HepG2 (cell line): ENCODE measurements around the gene CAMK2D. TPM values are rescaled to one million over a fixed set of nuclear protein-coding genes. Genes with fewer than 3 reads are reported as not detected.

ENCODE experiments used
- ATAC-seq: fragments of 200-7000 bp; cut with Tn5 transposase; 3 replicates; pipeline ENCODE4 v1.9.1; 2020; ENCODE audit warnings: mild to moderate bottlenecking, moderate library complexity
- BruUV-seq: library from RNA; stranded (reverse); fragments of 400-500 nt; replicated peaks from 2 replicates; lab custom pipeline; 2021; lab: Mats Ljungman, UMichigan
- CTCF ChIA-PET: fragments of 300-600 bp; formaldehyde crosslinking; extraction: SDS; loops from one replicate; lab custom pipeline; 2021; ENCODE audit warnings: low total read pairs, inconsistent platforms, low intra/inter-chr PET ratio; lab: Yijun Ruan, JAX
- POLR2A ChIA-PET: fragments of 350-600 bp; sonication (Branson Sonifier 250); formaldehyde crosslinking; loops from one replicate; lab custom pipeline; 2020; ENCODE audit warnings: antibody characterized with exemption, inconsistent platforms; lab: Yijun Ruan, JAX
- DNase-seq: peaks from one replicate; pipeline ENCODE4 v3.0.0-alpha.2; 2015; ENCODE audit warnings: low spot score
- FAIRE-seq: peaks from 3 replicates; lab custom pipeline; 2011; peaks lifted over from hg19 to GRCh38; lab: Jason Lieb, UNC
- H2AFZ ChIP-seq: one replicate; pipeline ENCODE4 v1.6.1; 2011; ENCODE audit warnings: low read length, inconsistent platforms
- H3K27ac ChIP-seq: fragments of 300-600 bp; 3 replicates; pipeline ENCODE4 v1.8.0; 2011; ENCODE audit warnings: mixed run types, mild to moderate bottlenecking, mixed read lengths, low read length, inconsistent platforms; ENCODE audit not compliant: insufficient read depth; ENCODE audit errors: extremely low read length
- H3K27me3 ChIP-seq, 2 experiments: fragments of 200-600 bp in 1 of 2; 2 replicates in 1 of 2; 3 replicates in 1 of 2; pipeline versions ENCODE4 v1.6.0 to v1.8.0; 2011; ENCODE audit warnings: low read length in 2 of 2, mild to moderate bottlenecking in 2 of 2, moderate library complexity in 2 of 2, inconsistent platforms in 1 of 2; ENCODE audit not compliant: insufficient read depth in 2 of 2, control insufficient read depth in 1 of 2
- H3K36me3 ChIP-seq, 2 experiments: fragments of 200-600 bp in 1 of 2; replicated peaks in 1 of 2; 2 replicates in 1 of 2; 3 replicates in 1 of 2; pipeline versions ENCODE4 v1.5.1 to v1.8.0; 2011; ENCODE audit warnings: low read length in 2 of 2, inconsistent platforms in 1 of 2; ENCODE audit not compliant: insufficient read depth in 2 of 2, control insufficient read depth in 1 of 2
- H3K4me1 ChIP-seq: 2 replicates; pipeline ENCODE4 v1.5.1; 2012; ENCODE audit warnings: low read length, inconsistent platforms; ENCODE audit not compliant: insufficient read depth
- H3K4me2 ChIP-seq: 2 replicates; pipeline ENCODE4 v1.6.0; 2011; ENCODE audit warnings: low read depth, low read length, inconsistent platforms
- H3K4me3 ChIP-seq, 3 experiments: fragments of 200-600 bp in 1 of 3; sonication (generic), shearing (Covaris generic) in 1 of 3; replicated peaks in 1 of 3; 2 replicates each; pipeline ENCODE4 v1.5.1; 2011 to 2016; ENCODE audit warnings: low read length in 3 of 3, inconsistent platforms in 2 of 3, low read depth in 2 of 3, mild to moderate bottlenecking in 2 of 3, control low read depth in 1 of 3, mixed read lengths in 1 of 3; ENCODE audit not compliant: insufficient read depth in 1 of 3
- H3K79me2 ChIP-seq: one replicate; pipeline ENCODE4 v1.6.1; 2011; ENCODE audit warnings: low read length, inconsistent platforms; ENCODE audit not compliant: insufficient read depth
- H3K9ac ChIP-seq: 2 replicates; pipeline ENCODE4 v1.6.0; 2011; ENCODE audit warnings: mild to moderate bottlenecking, low read depth, low read length, inconsistent platforms; ENCODE audit not compliant: insufficient read depth
- H3K9me3 ChIP-seq: 2 replicates; pipeline ENCODE4 v1.5.1; 2012; ENCODE audit warnings: mild to moderate bottlenecking, low read length
- H4K20me1 ChIP-seq: 2 replicates; pipeline ENCODE4 v1.6.0; 2011; ENCODE audit warnings: inconsistent platforms, mild to moderate bottlenecking, low read length, moderate library complexity; ENCODE audit not compliant: insufficient read depth
- NKX3-1 ChIP-seq: sonication (generic); formaldehyde crosslinking; IDR thresholded peaks from 2 replicates; pipeline ENCODE4 v1.5.0; 2020; ENCODE audit warnings: missing genetic modification reagents
- SETDB1 ChIP-seq: sonication (generic); formaldehyde crosslinking; IDR thresholded peaks from 2 replicates; pipeline ENCODE4 v1.5.1; 2020; ENCODE audit warnings: missing genetic modification reagents, mild to moderate bottlenecking, borderline replicate concordance
- SSRP1 ChIP-seq: IDR thresholded peaks from 2 replicates; pipeline ENCODE4 v1.6.1; 2016; ENCODE audit warnings: control low read depth
- TBL1XR1 ChIP-seq: fragments of 150-350 bp; IDR thresholded peaks from 2 replicates; pipeline ENCODE4 v1.6.1; 2014; ENCODE audit warnings: borderline replicate concordance, low read length; ENCODE audit not compliant: partially characterized antibody
- THAP7 ChIP-seq: sonication (generic); formaldehyde crosslinking; IDR thresholded peaks from 2 replicates; pipeline ENCODE4 v1.8.1; 2023; ENCODE audit warnings: mild to moderate bottlenecking, missing genetic modification reagents
- TRIM24 ChIP-seq: sonication (generic); formaldehyde crosslinking; IDR thresholded peaks from 2 replicates; pipeline ENCODE4 v1.8.0; 2022; ENCODE audit warnings: mild to moderate bottlenecking, missing genetic modification reagents
- ZKSCAN8 ChIP-seq: IDR thresholded peaks from 2 replicates; pipeline ENCODE4 v1.6.1; 2016; ENCODE audit warnings: borderline replicate concordance, missing genetic modification reagents, missing compliant biosample characterization
- ZNF280B ChIP-seq: sonication (generic); formaldehyde crosslinking; IDR thresholded peaks from 2 replicates; pipeline ENCODE4 v1.5.0; 2020; ENCODE audit warnings: missing genetic modification reagents, mild to moderate bottlenecking, borderline replicate concordance
- ZNF326 ChIP-seq: sonication (generic); formaldehyde crosslinking; IDR thresholded peaks from 2 replicates; pipeline ENCODE4 v1.4.0; 2020; ENCODE audit warnings: missing genetic modification reagents, borderline replicate concordance
- ZNF496 ChIP-seq: sonication (generic); formaldehyde crosslinking; IDR thresholded peaks from 2 replicates; pipeline ENCODE4 v1.8.1; 2023; ENCODE audit warnings: mild to moderate bottlenecking, moderate library complexity, missing genetic modification reagents; ENCODE audit not compliant: insufficient replicate concordance
- ZNF567 ChIP-seq: sonication (generic); formaldehyde crosslinking; IDR thresholded peaks from 2 replicates; pipeline ENCODE4 v1.8.1; 2023; ENCODE audit warnings: mild to moderate bottlenecking, missing genetic modification reagents, borderline replicate concordance
- ZNF672 ChIP-seq: sonication (generic); formaldehyde crosslinking; IDR thresholded peaks from 2 replicates; pipeline ENCODE4 v1.8.1; 2022; ENCODE audit warnings: missing genetic modification reagents
- ZNF761 ChIP-seq: sonication (generic); formaldehyde crosslinking; conservative IDR thresholded peaks from 2 replicates; pipeline ENCODE4 v1.4.0; 2020; ENCODE audit warnings: mild to moderate bottlenecking, missing genetic modification reagents
- WGBS: methylation state at CpG from one replicate; pipeline ENCODE4 v1.1.6; 2017; ENCODE audit warnings: low lambda C conversion rate; 5-methylcytosine and 5-hydroxymethylcytosine counted together
- in situ Hi-C: cut with HindIII; loops from 2 replicates; pipeline ENCODE4 v1.10.0; 2017; ENCODE audit warnings: low pct_unique_long_range_greater_than_20kb; ENCODE audit not compliant: extremely low pct_ligation_motif_present
- intact Hi-C: fragments of 100-400 bp; cut with micrococcal nuclease; formaldehyde crosslinking; loops from one replicate; pipeline ENCODE4 v1.10.0; 2022; ENCODE audit not compliant: unreplicated experiment
- polyA plus RNA-seq, 8 experiments: library from polyadenylated mRNA; depleted of rRNA in 3 of 8; stranded (reverse) in 7 of 8; unstranded in 1 of 8; fragments of >200 nt; fragmentation: Illumina TruSeq in 4 of 8; extraction: Trizol in 4 of 8; gene quantifications; 2 replicates each; pipeline versions ENCODE4 v1.2.1 to v1.2.3, GENCODE V29; 2011 to 2016; ENCODE audit warnings: low read depth in 4 of 8, missing spikeins in 1 of 8, mixed read lengths in 1 of 8; ENCODE audit not compliant: insufficient read depth in 1 of 8
- total RNA-seq, 5 experiments: library from RNA; depleted of rRNA; stranded (reverse); fragments of >200 nt; fragmentation: Illumina TruSeq; extraction: Trizol; gene quantifications; 2 replicates each; pipeline ENCODE4 v1.2.3, GENCODE V29; 2016; ENCODE audit warnings: low read depth in 1 of 5
- TF ChIP-seq, protein P1 (sequence below): sonication (generic); formaldehyde crosslinking; IDR thresholded peaks from 2 replicates; pipeline ENCODE4 v1.4.0; 2020; ENCODE audit warnings: missing genetic modification reagents, borderline replicate concordance

The CAMK2D gene
- total and polyA plus RNA-seq, 2 of the 13 experiments (the other 11 are each of a cell fraction or from before 2014, with no cell fraction given), result 18.0 to 65.4 TPM

DNA sequence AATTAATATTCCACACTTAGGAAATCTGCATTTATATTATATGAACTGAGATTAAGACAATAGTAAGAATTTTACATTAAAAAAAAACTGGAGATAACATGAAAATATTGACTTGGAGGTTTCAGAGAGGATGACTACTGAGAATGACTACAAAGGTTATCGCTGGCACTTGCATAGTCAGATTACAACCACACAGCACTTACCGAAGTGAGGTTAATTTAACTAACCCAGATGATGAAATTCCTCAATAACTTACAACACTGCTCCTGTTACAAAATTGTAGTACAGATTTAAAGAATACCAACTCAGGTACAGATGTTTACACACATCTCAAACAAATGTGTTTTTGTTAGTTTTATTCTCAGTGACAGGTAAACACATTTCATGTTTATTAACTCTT lies 283.5 kb downstream of the CAMK2D start (continued):
- TF ChIP-seq, protein P1, sequence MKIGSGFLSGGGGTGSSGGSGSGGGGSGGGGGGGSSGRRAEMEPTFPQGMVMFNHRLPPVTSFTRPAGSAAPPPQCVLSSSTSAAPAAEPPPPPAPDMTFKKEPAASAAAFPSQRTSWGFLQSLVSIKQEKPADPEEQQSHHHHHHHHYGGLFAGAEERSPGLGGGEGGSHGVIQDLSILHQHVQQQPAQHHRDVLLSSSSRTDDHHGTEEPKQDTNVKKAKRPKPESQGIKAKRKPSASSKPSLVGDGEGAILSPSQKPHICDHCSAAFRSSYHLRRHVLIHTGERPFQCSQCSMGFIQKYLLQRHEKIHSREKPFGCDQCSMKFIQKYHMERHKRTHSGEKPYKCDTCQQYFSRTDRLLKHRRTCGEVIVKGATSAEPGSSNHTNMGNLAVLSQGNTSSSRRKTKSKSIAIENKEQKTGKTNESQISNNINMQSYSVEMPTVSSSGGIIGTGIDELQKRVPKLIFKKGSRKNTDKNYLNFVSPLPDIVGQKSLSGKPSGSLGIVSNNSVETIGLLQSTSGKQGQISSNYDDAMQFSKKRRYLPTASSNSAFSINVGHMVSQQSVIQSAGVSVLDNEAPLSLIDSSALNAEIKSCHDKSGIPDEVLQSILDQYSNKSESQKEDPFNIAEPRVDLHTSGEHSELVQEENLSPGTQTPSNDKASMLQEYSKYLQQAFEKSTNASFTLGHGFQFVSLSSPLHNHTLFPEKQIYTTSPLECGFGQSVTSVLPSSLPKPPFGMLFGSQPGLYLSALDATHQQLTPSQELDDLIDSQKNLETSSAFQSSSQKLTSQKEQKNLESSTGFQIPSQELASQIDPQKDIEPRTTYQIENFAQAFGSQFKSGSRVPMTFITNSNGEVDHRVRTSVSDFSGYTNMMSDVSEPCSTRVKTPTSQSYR (CRISPR knock-in tag), result no peak
- TF ChIP-seq ZNF280B (CRISPR knock-in tag), result no peak

DNA sequence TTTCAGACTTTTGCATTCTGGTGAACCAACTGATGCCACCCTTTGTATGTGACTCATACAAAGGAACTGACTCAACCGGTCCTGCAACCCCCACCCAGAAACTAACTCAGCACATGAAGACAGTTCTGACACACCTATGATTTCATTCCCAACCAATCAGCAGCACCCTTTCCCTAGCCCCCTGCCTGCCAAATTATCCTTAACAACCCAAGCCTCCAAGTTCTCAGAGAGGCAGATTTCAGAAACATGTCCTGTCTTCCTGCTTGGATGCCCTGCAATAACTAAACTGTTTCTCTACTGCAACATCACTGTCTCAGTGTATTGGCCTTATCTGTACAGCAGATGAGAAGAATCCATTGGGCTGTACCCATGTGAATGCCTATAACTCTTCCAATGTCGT lies 284.7 kb downstream of the CAMK2D start:
- H3K79me2 ChIP-seq, result no peaks in the 10 kb centered on the region
- H3K4me2 ChIP-seq, result no peak overlapping the region
- no peak overlapping the region for H3K27ac ChIP-seq
- H3K9me3 ChIP-seq, result peaks cover 13% of the 10 kb centered on the region
- H3K9ac ChIP-seq, result no peak overlapping the region
- POLR2A ChIA-PET, result no interaction called here
- H3K4me3 ChIP-seq, result no peak overlapping the region
- in situ Hi-C loops, result no loop called here
- H3K4me1 ChIP-seq, result no peaks in the 10 kb centered on the region
- FAIRE-seq, result no peak
- no peak for ATAC-seq
- BruUV-seq, result no TSS peak
- 97% methylated on average over 2 of the region's 2 CpGs for WGBS
- no peak for DNase-seq
- CTCF ChIA-PET, result no interaction called here
- no peaks in the 10 kb centered on the region for H4K20me1 ChIP-seq
- peaks cover 0 to under 1% of the 10 kb centered on the region in 2 experiments; a peak in 2 of 5 replicates for H3K36me3 ChIP-seq
- H3K27me3 ChIP-seq, result no peaks in the 10 kb centered on the region
- intact Hi-C loops, result no loop called here
- no peak overlapping the region for H2AFZ ChIP-seq
- TF ChIP-seq ZNF672 (CRISPR knock-in tag), result no peak
- TF ChIP-seq NKX3-1 (CRISPR knock-in tag), result no peak
- TF ChIP-seq ZNF496 (CRISPR knock-in tag), result no peak
- TF ChIP-seq ZNF326, result no peak
- TF ChIP-seq TRIM24, result no peak
- no peak for TF ChIP-seq ZNF567 (CRISPR knock-in tag)
- no peak for TF ChIP-seq SSRP1 (CRISPR knock-in tag)
- TF ChIP-seq TBL1XR1, result no peak
- no peak for TF ChIP-seq ZKSCAN8 (CRISPR knock-in tag)
- no peak for TF ChIP-seq THAP7 (CRISPR knock-in tag)
- no peak for TF ChIP-seq ZNF761 (CRISPR knock-in tag)
- no peak for TF ChIP-seq SETDB1 (CRISPR knock-in tag)
